A673 (cell line): ENCODE results near the gene CENPS. TPM values are rescaled to one million over a fixed set of nuclear protein-coding genes. Genes with fewer than 3 reads are reported as not detected.

Experiments
- BruUV-seq: library from RNA; stranded (reverse); fragments of 400-500 nt; replicated peaks from 2 replicates; lab custom pipeline; 2021; lab: Mats Ljungman, UMichigan
- CTCF ChIA-PET: fragments of 300-600 bp; sonication (Branson Sonifier 250); formaldehyde crosslinking; loops from one replicate; lab custom pipeline; 2022; ENCODE audit warnings: antibody characterized with exemption; lab: Charles Lee
- POLR2A ChIA-PET: fragments of 300-600 bp; sonication (Branson Sonifier 250); formaldehyde crosslinking; loops from one replicate; lab custom pipeline; 2022; ENCODE audit warnings: antibody characterized with exemption; ENCODE audit not compliant: low non-redundant PET; lab: Charles Lee
- DNase-seq: peaks from one replicate; pipeline ENCODE4 v3.0.0-alpha.2; 2015; ENCODE audit warnings: low spot score
- H3K27ac ChIP-seq: fragments of 200-600 bp; sonication (generic); 2 replicates; pipeline ENCODE4 v1.5.1; 2016; ENCODE audit warnings: mixed run types, low read depth, mild to moderate bottlenecking, mixed read lengths, antibody characterized with exemption, low read length; ENCODE audit not compliant: poor library complexity, severe bottlenecking
- H3K27me3 ChIP-seq: fragments of 200-600 bp; sonication (generic); replicated peaks from 2 replicates; pipeline ENCODE4 v1.6.1; 2017; ENCODE audit warnings: mixed run types, low read depth, mild to moderate bottlenecking, mixed read lengths, antibody characterized with exemption, low read length; ENCODE audit not compliant: insufficient read depth, poor library complexity
- H3K36me3 ChIP-seq: fragments of 200-600 bp; sonication (generic); 2 replicates; pipeline ENCODE4 v1.6.1; 2016; ENCODE audit warnings: mixed run types, mild to moderate bottlenecking, mixed read lengths, antibody characterized with exemption, low read length; ENCODE audit not compliant: insufficient read depth, poor library complexity, severe bottlenecking
- H3K4me1 ChIP-seq: fragments of 200-600 bp; sonication (generic); 2 replicates; pipeline ENCODE4 v1.6.1; 2017; ENCODE audit warnings: mixed run types, mild to moderate bottlenecking, mixed read lengths, antibody characterized with exemption, low read length; ENCODE audit not compliant: insufficient read depth, poor library complexity, severe bottlenecking
- H3K4me3 ChIP-seq: fragments of 200-600 bp; sonication (generic); 2 replicates; pipeline ENCODE4 v1.5.1; 2016; ENCODE audit warnings: low read depth, mixed run types, mild to moderate bottlenecking, mixed read lengths, low read length; ENCODE audit not compliant: poor library complexity, severe bottlenecking
- H3K9me3 ChIP-seq: fragments of 200-600 bp; sonication (generic); 2 replicates; pipeline ENCODE4 v1.6.1; 2016; ENCODE audit warnings: mixed run types, low read depth, mild to moderate bottlenecking, mixed read lengths, antibody characterized with exemption, low read length; ENCODE audit not compliant: poor library complexity, severe bottlenecking
- CTCF ChIP-seq: fragments of 300-800, 200-600 bp; sonication (generic); conservative IDR thresholded peaks from 2 replicates; pipeline ENCODE4 v1.5.1; 2017; ENCODE audit warnings: low read depth, mild to moderate bottlenecking, antibody characterized with exemption, low read length, moderate library complexity, mixed read lengths
- EZH2 ChIP-seq: fragments of 200-600 bp; sonication (generic); IDR thresholded peaks from 2 replicates; pipeline ENCODE4 v1.6.1; 2017; ENCODE audit warnings: borderline replicate concordance, low read depth, mild to moderate bottlenecking, mixed read lengths, antibody characterized with exemption, low read length; ENCODE audit not compliant: poor library complexity, severe bottlenecking
- intact Hi-C: fragments of 100-400 bp; cut with micrococcal nuclease; formaldehyde crosslinking; loops from one replicate; pipeline ENCODE4 v1.10.0; 2022; ENCODE audit not compliant: unreplicated experiment
- total RNA-seq: library from RNA; stranded (reverse); gene quantifications from 2 replicates; pipeline ENCODE4 v1.2.3, GENCODE V29; 2021

The CENPS gene
- total RNA-seq, 1 experiment from 2014 or later: 42.2 TPM

- no peak overlapping the region for H3K4me3 ChIP-seq
- CTCF ChIA-PET: no interaction called here
- BruUV-seq: no TSS peak
- intact Hi-C loops: no loop called here
- no peaks in the 10 kb centered on the region for H3K9me3 ChIP-seq
- no peak overlapping the region for H3K27ac ChIP-seq
- no peak for DNase-seq
- POLR2A ChIA-PET: no interaction called here
- TF ChIP-seq CTCF: no peak
- TF ChIP-seq EZH2: no peak
- no peaks in the 10 kb centered on the region for H3K4me1 ChIP-seq
- H3K27me3 ChIP-seq: no peaks in the 10 kb centered on the region
- no peaks in the 10 kb centered on the region for H3K36me3 ChIP-seq
These were observed 50.4 kb downstream of the CENPS start for GRCh38 chr1:10480614-10481013.

GRCh38 chr1:10484521-10484920 is 54.3 kb downstream of the CENPS start:
- no peak for DNase-seq
- Histone ChIP-seq H3K9me3 (no peaks in the 10 kb centered on the region), H3K4me3 (no peak overlapping the region), H3K36me3 (no peaks in the 10 kb centered on the region), H3K4me1 (no peaks in the 10 kb centered on the region), H3K27me3 (no peaks in the 10 kb centered on the region), H3K27ac (no peak overlapping the region)
- TF ChIP-seq EZH2 (no peak), CTCF (no peak)
- POLR2A ChIA-PET: no interaction called here
- CTCF ChIA-PET: no interaction called here
- no TSS peak for BruUV-seq
- intact Hi-C loops: no loop called here

GRCh38 chr1:10489291-10490055 is 59.2 kb downstream of the CENPS start:
- H3K36me3 ChIP-seq: no peaks in the 10 kb centered on the region
- H3K4me3 ChIP-seq: no peak overlapping the region
- TF ChIP-seq EZH2 (no peak), CTCF (no peak)
- BruUV-seq: no TSS peak
- H3K4me1 ChIP-seq: peaks cover 1% of the 10 kb centered on the region
- no peak for DNase-seq
- ChIA-PET POLR2A (no interaction called here), CTCF (no interaction called here)
- H3K27me3 ChIP-seq: no peaks in the 10 kb centered on the region
- H3K9me3 ChIP-seq: no peaks in the 10 kb centered on the region
- no peak overlapping the region for H3K27ac ChIP-seq
- intact Hi-C loops: no loop called here
